Subcutaneous abdominal adipose tissue (tissue), 5 donors: ENCODE results near the gene STUB1.
"Not testable (repeated sequence)": the region's sequence is repeated elsewhere in the genome, so short reads cannot be mapped to it uniquely, and the experiment has no call there.

Experiments used
- H3K27ac ChIP-seq: one replicate; pipeline ENCODE4 v1.7.0; 2013; ENCODE audit warnings: low read depth, mild to moderate bottlenecking, inconsistent platforms, low read length, moderate library complexity
- H3K27me3 ChIP-seq, 5 donors: one replicate each; pipeline ENCODE4 v1.7.0; 2013; ENCODE audit warnings: low read length in 5 of 5, inconsistent platforms in 1 of 5; ENCODE audit not compliant: control insufficient read depth in 5 of 5, insufficient read depth in 4 of 5
- H3K36me3 ChIP-seq, 5 donors: one replicate each; pipeline ENCODE4 v1.7.0; 2013; ENCODE audit warnings: low read length in 5 of 5; ENCODE audit not compliant: control insufficient read depth in 5 of 5, insufficient read depth in 5 of 5
- H3K4me1 ChIP-seq, 5 donors: one replicate each; pipeline ENCODE4 v1.7.0; 2013; ENCODE audit warnings: low read length in 5 of 5, mild to moderate bottlenecking in 3 of 5, moderate library complexity in 1 of 5; ENCODE audit not compliant: control insufficient read depth in 5 of 5, insufficient read depth in 5 of 5
- H3K4me3 ChIP-seq, 5 donors: one replicate each; pipeline ENCODE4 v1.7.0; 2013; ENCODE audit warnings: low read length in 5 of 5, low read depth in 1 of 5
- H3K9ac ChIP-seq, 5 donors: one replicate each; pipeline ENCODE4 v1.7.0; 2013; ENCODE audit warnings: low read length in 5 of 5, mild to moderate bottlenecking in 4 of 5, moderate library complexity in 3 of 5
- H3K9me3 ChIP-seq, 5 donors: one replicate each; pipeline ENCODE4 v1.7.0; 2013; ENCODE audit warnings: low read length in 5 of 5; ENCODE audit not compliant: control insufficient read depth in 5 of 5
- donor health status: healthy.
- donor health status: healthy.
- donor health status: healthy.
- donor health status: healthy.
- donor health status: healthy.

STUB1 gene

GRCh38 chr16:684071-684794 is 4.0 kb downstream of the STUB1 start, which contains the start of gene JMJD8:
Gene JMJD8 (minus strand): TSS chr16:684334. CDS start chr16:684319, 15 bp downstream.
- Histone ChIP-seq H3K9me3 (no peaks in the 10 kb centered on the region), H3K9ac (peak within 1 kb of the TSS in 4 of 5 donors; percentile 58 to 78 (median 68)), H3K36me3 (peaks cover 0 to 35% (median 31%) of the 10 kb centered on the region in 5 donors), H3K27ac (peak within 1 kb of the TSS; percentile 50), H3K4me1 (peaks cover 7 to 69% (median 55%) of the 10 kb centered on the region in 5 donors), H3K27me3 (no peaks in the 10 kb centered on the region), H3K4me3 (peak within 1 kb of the TSS in 4 of 5 donors; percentile 67 to 80 (median 73))

- no peak overlapping the region for H3K9ac ChIP-seq
- H3K27ac ChIP-seq: no peak overlapping the region
- no peaks in the 10 kb centered on the region for H3K9me3 ChIP-seq
- H3K27me3 ChIP-seq: no peaks in the 10 kb centered on the region
- peaks cover 11 to 71% (median 59%) of the 10 kb centered on the region in 5 donors for H3K4me1 ChIP-seq
- peak overlapping the region in 2 of 5 donors; percentile 68 to 78 for H3K4me3 ChIP-seq
- peaks cover 0 to 35% (median 31%) of the 10 kb centered on the region in 5 donors for H3K36me3 ChIP-seq
Measured at GRCh38 chr16:684961-685696, 4.9 kb downstream of the STUB1 start.

- Histone ChIP-seq H3K27me3 (no peaks in the 10 kb centered on the region), H3K9ac (no peak overlapping the region), H3K4me1 (peaks cover 11 to 74% (median 62%) of the 10 kb centered on the region in 5 donors), H3K27ac (no peak overlapping the region), H3K9me3 (no peaks in the 10 kb centered on the region), H3K36me3 (peaks cover 0 to 35% (median 31%) of the 10 kb centered on the region in 5 donors), H3K4me3 (no peak overlapping the region)
Measured at GRCh38 chr16:685967-686366, 5.8 kb downstream of the STUB1 start.

GRCh38 chr16:686459-687260 is 6.5 kb downstream of the STUB1 start:
- Histone ChIP-seq H3K4me3 (no peak overlapping the region), H3K9me3 (no peaks in the 10 kb centered on the region), H3K27ac (no peak overlapping the region), H3K9ac (no peak overlapping the region), H3K4me1 (peaks cover 7 to 67% (median 55%) of the 10 kb centered on the region in 5 donors), H3K27me3 (no peaks in the 10 kb centered on the region), H3K36me3 (peaks cover 0 to 32% (median 29%) of the 10 kb centered on the region in 5 donors)

GRCh38 chr16:687499-687898 is 7.3 kb downstream of the STUB1 start:
- Histone ChIP-seq H3K9ac (no peak overlapping the region), H3K27me3 (peaks cover 0 to 5% (median 5%) of the 10 kb centered on the region in 5 donors), H3K4me1 (peaks cover 6 to 59% (median 46%) of the 10 kb centered on the region in 5 donors), H3K27ac (no peak overlapping the region), H3K4me3 (no peak overlapping the region), H3K9me3 (no peaks in the 10 kb centered on the region), H3K36me3 (peaks cover 0 to 24% (median 20%) of the 10 kb centered on the region in 5 donors)

- Histone ChIP-seq H3K4me3 (peak overlapping the region; percentile 78 to 95 (median 90)), H3K36me3 (peaks cover 0 to 16% (median 15%) of the 10 kb centered on the region in 5 donors), H3K27me3 (peaks cover 14 to 20% (median 18%) of the 10 kb centered on the region in 5 donors), H3K4me1 (peaks cover 6 to 43% (median 31%) of the 10 kb centered on the region in 5 donors), H3K9me3 (no peaks in the 10 kb centered on the region), H3K27ac (peak overlapping the region; percentile 70), H3K9ac (peak overlapping the region; percentile 84 to 98 (median 97))
Measured at GRCh38 chr16:689175-689897, 9.1 kb downstream of the STUB1 start.

- H3K27ac ChIP-seq, H3K4me3 ChIP-seq, H3K9me3 ChIP-seq, H3K9ac ChIP-seq: not testable (repeated sequence)
- Histone ChIP-seq H3K27me3 (peaks cover 25 to 37% (median 30%) of the 10 kb centered on the region in 5 donors), H3K36me3 (peaks cover 0 to 16% (median 15%) of the 10 kb centered on the region in 5 donors), H3K4me1 (peaks cover 6 to 37% (median 29%) of the 10 kb centered on the region in 5 donors)
Measured at GRCh38 chr16:691242-691641, 11.0 kb downstream of the STUB1 start.

- H3K4me3 ChIP-seq: no peak overlapping the region
- H3K27ac ChIP-seq: no peak overlapping the region
- H3K36me3 ChIP-seq: peaks cover 0 to 4% (median 3%) of the 10 kb centered on the region in 5 donors
- peaks cover 6 to 37% (median 29%) of the 10 kb centered on the region in 5 donors for H3K4me1 ChIP-seq
- H3K9me3 ChIP-seq: peaks cover 0 to 4% (median 0%) of the 10 kb centered on the region in 5 donors
- peaks cover 28 to 45% (median 34%) of the 10 kb centered on the region in 5 donors for H3K27me3 ChIP-seq
- no peak overlapping the region for H3K9ac ChIP-seq
Measured at GRCh38 chr16:692356-693108, 12.3 kb downstream of the STUB1 start.
